Tibial nerve (tissue), 4 donors: ENCODE data around the gene RBFOX1. TPM values are rescaled to one million over a fixed set of nuclear protein-coding genes. Genes with fewer than 3 reads are reported as not detected.

ENCODE experiments used
- DNase-seq, 2 donors: peaks; one replicate each; pipeline ENCODE4 v3.0.0-alpha.2; 2019; ENCODE audit warnings: low spot score in 2 of 2
- H3K27ac ChIP-seq, 4 donors: fragments of 200-600 bp; sonication (generic) in 3 of 4; one replicate each; pipeline ENCODE4 v1.5.1; 2017 to 2019; ENCODE audit warnings: mild to moderate bottlenecking in 1 of 4
- H3K27me3 ChIP-seq, 2 donors: fragments of 200-600 bp; sonication (generic) in 1 of 2; one replicate each; pipeline versions ENCODE4 v1.5.1 to v1.6.0; 2017 to 2019
- H3K36me3 ChIP-seq, 3 donors: fragments of 200-600 bp; sonication (generic); one replicate each; pipeline ENCODE4 v1.5.1; 2018 to 2019
- H3K4me1 ChIP-seq, 4 donors: fragments of 200-600 bp; sonication (generic) in 3 of 4; one replicate each; pipeline ENCODE4 v1.5.1; 2017 to 2019
- H3K4me3 ChIP-seq, 4 donors: fragments of 200-600 bp; sonication (generic) in 3 of 4; one replicate each; pipeline ENCODE4 v1.5.1; 2017 to 2019; ENCODE audit warnings: mild to moderate bottlenecking in 1 of 4, moderate library complexity in 1 of 4
- H3K9me3 ChIP-seq, 4 donors: fragments of 200-600 bp; sonication (generic) in 3 of 4; one replicate each; pipeline ENCODE4 v1.5.1; 2017 to 2019
- CTCF ChIP-seq, 5 experiments: fragments of 200-600 bp in 3 of 5; fragments of 450-650 bp in 2 of 5; sonication (generic) in 3 of 5; IDR thresholded peaks; one replicate each; pipeline ENCODE4 v1.5.1; 2016 to 2019; ENCODE audit warnings: antibody characterized with exemption in 5 of 5, mild to moderate bottlenecking in 3 of 5, moderate library complexity in 2 of 5
- EP300 ChIP-seq, 2 donors: sonication (generic); formaldehyde crosslinking; IDR thresholded peaks; one replicate each; pipeline ENCODE4 v1.6.1; 2017; ENCODE audit warnings: antibody characterized with exemption in 2 of 2, mild to moderate bottlenecking in 1 of 2
- POLR2A ChIP-seq, 2 donors: fragments of 450-650 bp; IDR thresholded peaks; one replicate each; pipeline ENCODE4 v1.6.1; 2017; ENCODE audit warnings: antibody characterized with exemption in 2 of 2, mild to moderate bottlenecking in 2 of 2, moderate library complexity in 2 of 2
- WGBS, 2 donors: methylation state at CpG; one replicate each; pipeline ENCODE4 v1.1.5; 2018; 5-methylcytosine and 5-hydroxymethylcytosine counted together
- total RNA-seq, 4 donors: library from RNA; depleted of rRNA; stranded (reverse); fragments of >200 nt; gene quantifications; one replicate each; pipeline ENCODE4 v1.1.0, GENCODE V29; 2016

Gene RBFOX1
- total RNA-seq, 4 donors from 2014 or later: 0.22 to 2.1 (median 1.3) TPM; not detected in 1

- H3K27ac ChIP-seq: no peak overlapping the region
- TF ChIP-seq POLR2A (IDR thresholded peaks at IDR 0.05) (no peak), CTCF (IDR thresholded peaks at IDR 0.05) (no peak), EP300 (IDR thresholded peaks at IDR 0.05) (no peak)
These were observed 312.2 kb downstream of the RBFOX1 start for GRCh38 chr16:7644811-7645210.

GRCh38 chr16:7646821-7647500 is 314.3 kb downstream of the RBFOX1 start:
- WGBS, 2 donors: 34 to 36% methylated on average over 7 of the region's 7 CpGs
- H3K27me3 ChIP-seq: no peaks in the 10 kb centered on the region

More at GRCh38 chr16:7644811-7645210, 312.2 kb downstream of the RBFOX1 start:
- H3K36me3 ChIP-seq: no peaks in the 10 kb centered on the region
- H3K9me3 ChIP-seq: no peaks in the 10 kb centered on the region
- 43 to 61% methylated on average over 5 of the region's 5 CpGs for WGBS, 2 donors
- no peaks in the 10 kb centered on the region for H3K27me3 ChIP-seq
- H3K4me1 ChIP-seq: no peaks in the 10 kb centered on the region
- no peak for DNase-seq
- no peak overlapping the region for H3K4me3 ChIP-seq

GRCh38 chr16:7650431-7650830 is 317.8 kb downstream of the RBFOX1 start:
- DNase-seq: no peak
- Histone ChIP-seq H3K27me3 (no peaks in the 10 kb centered on the region), H3K9me3 (no peaks in the 10 kb centered on the region), H3K27ac (no peak overlapping the region), H3K4me3 (no peak overlapping the region), H3K36me3 (no peaks in the 10 kb centered on the region), H3K4me1 (no peaks in the 10 kb centered on the region)
- WGBS, 2 donors: 62 to 64% methylated on average over 4 of the region's 4 CpGs
- no peak for TF ChIP-seq POLR2A (IDR thresholded peaks at IDR 0.05)
- no peak for TF ChIP-seq EP300 (IDR thresholded peaks at IDR 0.05)
- no peak for TF ChIP-seq CTCF (IDR thresholded peaks at IDR 0.05)

More at GRCh38 chr16:7646821-7647500, 314.3 kb downstream of the RBFOX1 start:
- DNase-seq: no peak
- no peaks in the 10 kb centered on the region for H3K36me3 ChIP-seq
- TF ChIP-seq POLR2A (IDR thresholded peaks at IDR 0.05) (no peak), EP300 (IDR thresholded peaks at IDR 0.05) (no peak), CTCF (IDR thresholded peaks at IDR 0.05) (no peak)
- no peaks in the 10 kb centered on the region for H3K4me1 ChIP-seq
- no peak overlapping the region for H3K4me3 ChIP-seq
- H3K27ac ChIP-seq: no peak overlapping the region
- H3K9me3 ChIP-seq: no peaks in the 10 kb centered on the region

GRCh38 chr16:7651803-7652570 is 319.3 kb downstream of the RBFOX1 start:
- H3K4me1 ChIP-seq: no peaks in the 10 kb centered on the region
- WGBS, 2 donors: 80 to 83% methylated on average over 9 of the region's 9 CpGs
- TF ChIP-seq CTCF (IDR thresholded peaks at IDR 0.05) (no peak), EP300 (IDR thresholded peaks at IDR 0.05) (no peak), POLR2A (IDR thresholded peaks at IDR 0.05) (no peak)

More at GRCh38 chr16:7651803-7652570, 319.3 kb downstream of the RBFOX1 start:
- no peaks in the 10 kb centered on the region for H3K9me3 ChIP-seq
- H3K27me3 ChIP-seq: no peaks in the 10 kb centered on the region
- no peak overlapping the region for H3K27ac ChIP-seq
- no peak for DNase-seq
- H3K4me3 ChIP-seq: no peak overlapping the region
- no peaks in the 10 kb centered on the region for H3K36me3 ChIP-seq
